PC-9 (cell line): ENCODE results near the gene RSL1D1.

Source experiments
- CTCF ChIP-seq: fragments of 200-600 bp; sonication (generic); conservative IDR thresholded peaks from 2 replicates; pipeline ENCODE4 v1.6.1; 2017; ENCODE audit warnings: mixed run types, antibody characterized with exemption, mild to moderate bottlenecking, moderate library complexity
- EZH2 ChIP-seq: fragments of 200-600 bp; sonication (generic); IDR thresholded peaks from 2 replicates; pipeline ENCODE4 v1.8.0; 2017; ENCODE audit warnings: antibody characterized with exemption, low read depth

DNA sequence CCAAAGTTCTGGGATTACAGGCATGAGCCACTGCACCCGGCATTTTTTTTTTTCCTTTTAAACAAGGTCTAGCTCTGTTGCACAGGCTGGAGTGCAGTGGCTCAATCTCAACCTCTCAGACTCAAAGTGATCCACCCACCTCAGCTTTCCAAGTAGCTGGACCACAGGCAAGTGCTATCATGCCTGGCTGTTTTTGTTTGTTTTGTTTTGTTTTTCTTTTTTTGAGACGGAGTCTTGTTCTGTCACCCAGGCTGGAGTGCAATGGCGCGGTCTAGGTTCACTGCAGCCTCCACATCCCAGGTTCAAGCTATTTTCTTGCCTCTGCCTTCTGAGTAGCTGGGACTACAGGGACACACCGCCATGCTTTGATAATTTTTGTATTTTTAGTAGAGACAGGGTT, 35.2 kb downstream of the RSL1D1 start:
- TF ChIP-seq CTCF = no peak
- TF ChIP-seq EZH2 = no peak
